ENCODE results near the gene HIRA.

GRCh38 chr22:19395276-19395675, 36.3 kb downstream of the HIRA start:
- TF ChIP-seq POLR2A (IDR thresholded peaks at IDR 0.05; ENCODE audit: low read length) (no peak), HMGXB4 (CRISPR knock-in tag; IDR thresholded peaks at IDR 0.05; ENCODE audit: borderline replicate concordance) (no peak), ESRRA (IDR thresholded peaks at IDR 0.05; ENCODE audit: borderline replicate concordance, low read length) (no peak), REST (IDR thresholded peaks at IDR 0.05) (no peak), CTCF (IDR thresholded peaks at IDR 0.05) (no peak), MYC (IDR thresholded peaks at IDR 0.05; ENCODE audit: borderline replicate concordance, low read length) (no peak), JUN (IDR thresholded peaks at IDR 0.05) (no peak), ZC3H11A (IDR thresholded peaks at IDR 0.05) (no peak)

All from A549 (cell line).